ENCODE measurements around the gene PBX3. TPM values are rescaled to one million over a fixed set of nuclear protein-coding genes. Genes with fewer than 3 reads are reported as not detected.

The PBX3 gene
- total and polyA plus RNA-seq, 2 of the 13 experiments (the other 11 are each of a cell fraction or from before 2014, with no cell fraction given), result 6.0 to 11.2 TPM

GRCh38 chr9:125749951-125750626 is 2.9 kb downstream of the PBX3 start:
- Histone ChIP-seq H3K27me3 (ENCODE audit: control insufficient read depth in 1 of 2, insufficient read depth in 2 of 2, low read length in 2 of 2) (no peaks in the 10 kb centered on the region), H2AFZ (ENCODE audit: low read length) (no peak overlapping the region), H3K4me2 (ENCODE audit: low read depth, low read length) (peak overlapping the region; percentile 61), H3K27ac (ENCODE audit: extremely low read length, insufficient read depth, low read length) (peak overlapping the region; percentile 26), H3K79me2 (ENCODE audit: insufficient read depth, low read length) (no peaks in the 10 kb centered on the region), H3K4me1 (ENCODE audit: insufficient read depth, low read length) (peaks cover 46% of the 10 kb centered on the region), H3K9me3 (ENCODE audit: low read length) (no peaks in the 10 kb centered on the region), H4K20me1 (ENCODE audit: insufficient read depth, low read length) (no peaks in the 10 kb centered on the region), H3K36me3 (replicated peaks in 1 of 2; ENCODE audit: control insufficient read depth in 1 of 2, insufficient read depth in 2 of 2, low read length in 2 of 2) (no peaks in the 10 kb centered on the region; a peak in 1 of 5 replicates), H3K9ac (ENCODE audit: insufficient read depth, low read depth, low read length) (0 out of 2 replicates have a peak overlapping the region, but pooled peaks have one; percentile 14), H3K4me3 (replicated peaks in 1 of 3; ENCODE audit: insufficient read depth in 1 of 3, low read depth in 2 of 3, low read length in 3 of 3) (peak overlapping the region in 1 of 3 experiments; percentile 21; a peak in 1 of 6 replicates)
- DNase-seq (ENCODE audit: low spot score) (peak; percentile 62), FAIRE-seq (peak; percentile 18), ATAC-seq (no peak)
- WGBS (ENCODE audit: low lambda C conversion rate), result 55% methylated on average over 4 of the region's 4 CpGs
- POLR2A ChIA-PET, result interaction anchor here (1.3 kb wide), 1 partner anchor 9 kb away, joined by 5 read pairs; no protein-coding TSS in a partner anchor
- BruUV-seq (replicated peaks), result no TSS peak
- in situ Hi-C loops (cut with HindIII; ENCODE audit: extremely low pct_ligation_motif_present, low pct_unique_long_range_greater_than_20kb) (no loop called here), intact Hi-C loops (cut with micrococcal nuclease; ENCODE audit: unreplicated experiment) (loop anchor here (5.0 kb wide), 2 partner anchors 43 to 137 kb away; partner anchors contain the start of gene MAPKAP1)
- CTCF ChIA-PET (ENCODE audit: low intra/inter-chr PET ratio, low total read pairs), result no interaction called here
- TF ChIP-seq JUND (CRISPR knock-in tag; IDR thresholded peaks at IDR 0.05), result no peak
- TF ChIP-seq, protein P1, sequence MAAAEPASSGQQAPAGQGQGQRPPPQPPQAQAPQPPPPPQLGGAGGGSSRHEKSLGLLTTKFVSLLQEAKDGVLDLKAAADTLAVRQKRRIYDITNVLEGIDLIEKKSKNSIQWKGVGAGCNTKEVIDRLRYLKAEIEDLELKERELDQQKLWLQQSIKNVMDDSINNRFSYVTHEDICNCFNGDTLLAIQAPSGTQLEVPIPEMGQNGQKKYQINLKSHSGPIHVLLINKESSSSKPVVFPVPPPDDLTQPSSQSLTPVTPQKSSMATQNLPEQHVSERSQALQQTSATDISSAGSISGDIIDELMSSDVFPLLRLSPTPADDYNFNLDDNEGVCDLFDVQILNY (CRISPR knock-in tag; conservative IDR thresholded peaks at IDR 0.05), result no peak
- TF ChIP-seq, protein P2, sequence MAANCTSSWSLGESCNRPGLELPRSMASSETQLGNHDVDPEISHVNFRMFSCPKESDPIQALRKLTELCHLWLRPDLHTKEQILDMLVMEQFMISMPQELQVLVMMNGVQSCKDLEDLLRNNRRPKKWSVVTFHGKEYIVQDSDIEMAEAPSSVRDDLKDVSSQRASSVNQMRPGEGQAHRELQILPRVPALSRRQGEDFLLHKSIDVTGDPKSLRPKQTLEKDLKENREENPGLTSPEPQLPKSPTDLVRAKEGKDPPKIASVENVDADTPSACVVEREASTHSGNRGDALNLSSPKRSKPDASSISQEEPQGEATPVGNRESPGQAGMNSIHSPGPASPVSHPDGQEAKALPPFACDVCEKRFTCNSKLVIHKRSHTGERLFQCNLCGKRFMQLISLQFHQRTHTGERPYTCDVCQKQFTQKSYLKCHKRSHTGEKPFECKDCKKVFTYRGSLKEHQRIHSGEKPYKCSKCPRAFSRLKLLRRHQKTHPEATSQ (CRISPR knock-in tag; IDR thresholded peaks at IDR 0.05; ENCODE audit: borderline replicate concordance), result peak; percentile 69; the same call in 1 of the 2 replicates
- peak in 1 of 2 experiments; percentile 55; a peak in 1 of 4 replicates for TF ChIP-seq EP300 (IDR thresholded peaks at IDR 0.05; ENCODE audit: low read depth in 2 of 2, low read length in 2 of 2)
- no peak for TF ChIP-seq EP300 (CRISPR knock-in tag; IDR thresholded peaks at IDR 0.05; ENCODE audit: borderline replicate concordance)
- TF ChIP-seq NR2F2 (IDR thresholded peaks at IDR 0.05; ENCODE audit: borderline replicate concordance, low read depth), result peak; percentile 55; the same call in 1 of the 2 replicates
- no peak for TF ChIP-seq SOX13 (IDR thresholded peaks at IDR 0.05)
- peak in 1 of 2 experiments; percentile 57; a peak in 2 of 4 replicates for TF ChIP-seq SOX13 (CRISPR knock-in tag; conservative IDR thresholded peaks at IDR 0.05 in 1 of 2, IDR thresholded peaks at IDR 0.05 in 1 of 2)
- TF ChIP-seq TCF7 (IDR thresholded peaks at IDR 0.05; ENCODE audit: low read depth), result peak; percentile 28; the same call in 1 of the 2 replicates
- 0 out of 2 replicates have a peak, but pooled peaks have one; percentile 30 for TF ChIP-seq HMG20B (CRISPR knock-in tag; conservative IDR thresholded peaks at IDR 0.05)
- TF ChIP-seq GFI1 (CRISPR knock-in tag; IDR thresholded peaks at IDR 0.05; ENCODE audit: borderline replicate concordance), result 0 out of 2 replicates have a peak, but pooled peaks have one; percentile 62
- TF ChIP-seq, protein P3, sequence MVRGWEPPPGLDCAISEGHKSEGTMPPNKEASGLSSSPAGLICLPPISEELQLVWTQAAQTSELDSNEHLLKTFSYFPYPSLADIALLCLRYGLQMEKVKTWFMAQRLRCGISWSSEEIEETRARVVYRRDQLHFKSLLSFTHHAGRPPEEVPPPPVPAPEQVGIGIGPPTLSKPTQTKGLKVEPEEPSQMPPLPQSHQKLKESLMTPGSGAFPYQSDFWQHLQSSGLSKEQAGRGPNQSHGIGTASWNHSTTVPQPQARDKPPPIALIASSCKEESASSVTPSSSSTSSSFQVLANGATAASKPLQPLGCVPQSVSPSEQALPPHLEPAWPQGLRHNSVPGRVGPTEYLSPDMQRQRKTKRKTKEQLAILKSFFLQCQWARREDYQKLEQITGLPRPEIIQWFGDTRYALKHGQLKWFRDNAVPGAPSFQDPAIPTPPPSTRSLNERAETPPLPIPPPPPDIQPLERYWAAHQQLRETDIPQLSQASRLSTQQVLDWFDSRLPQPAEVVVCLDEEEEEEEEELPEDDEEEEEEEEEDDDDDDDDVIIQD (CRISPR knock-in tag; IDR thresholded peaks at IDR 0.05; ENCODE audit: low read depth), result peak; percentile 14; the same call in 1 of the 2 replicates
- TF ChIP-seq PAXIP1 (CRISPR knock-in tag; conservative IDR thresholded peaks at IDR 0.05), result 0 out of 2 replicates have a peak, but pooled peaks have one; percentile 11
- TF ChIP-seq FOXA3 (CRISPR knock-in tag; IDR thresholded peaks at IDR 0.05), result peak; percentile 72
- TF ChIP-seq SRSF9 (IDR thresholded peaks at IDR 0.05; ENCODE audit: borderline replicate concordance, insufficient read depth, low read depth, low read length, poor library complexity, severe bottlenecking), result no peak

Measured in HepG2 (cell line).